H1 (cell line): ENCODE results near the gene TTC6. TPM values are rescaled to one million over a fixed set of nuclear protein-coding genes. Genes with fewer than 3 reads are reported as not detected.

ENCODE experiments used
- CTCF ChIA-PET: fragments of 300-600 bp; sonication (Branson Sonifier 250); formaldehyde crosslinking; loops from one replicate; lab custom pipeline; 2021; ENCODE audit not compliant: partially characterized antibody; lab: Charles Lee
- POLR2A ChIA-PET: fragments of 300-600 bp; sonication (Branson Sonifier 250); formaldehyde crosslinking; loops from one replicate; lab custom pipeline; 2021; ENCODE audit warnings: inconsistent platforms; ENCODE audit not compliant: partially characterized antibody; lab: Charles Lee
- DNase-seq, 2 experiments: peaks; one replicate each; pipeline versions ENCODE4 v3.0.0 to v3.0.0-alpha.2; 2010 to 2022; ENCODE audit warnings: low spot score in 2 of 2, low read depth in 1 of 2, mixed read lengths in 1 of 2
- FAIRE-seq: peaks from 2 replicates; lab custom pipeline; 2011; peaks lifted over from hg19 to GRCh38; lab: Jason Lieb, UNC
- H2AFZ ChIP-seq: 2 replicates; pipeline ENCODE4 v1.8.1; 2012; ENCODE audit warnings: low read length, inconsistent platforms
- H2AK5ac ChIP-seq: 2 replicates; pipeline ENCODE4 v1.6.1; 2013; ENCODE audit warnings: low read depth, low read length
- H2BK120ac ChIP-seq: replicated peaks from 2 replicates; pipeline ENCODE3; 2013; ENCODE audit warnings: low read depth, low read length, inconsistent platforms
- H2BK12ac ChIP-seq: 2 replicates; pipeline ENCODE4 v1.6.1; 2013; ENCODE audit warnings: low read depth, low read length
- H2BK15ac ChIP-seq: 2 replicates; pipeline ENCODE4 v1.6.1; 2013; ENCODE audit warnings: low read length
- H2BK20ac ChIP-seq: 2 replicates; pipeline ENCODE4 v1.6.1; 2013; ENCODE audit warnings: low read length
- H2BK5ac ChIP-seq: 2 replicates; pipeline ENCODE4 v1.6.1; 2013; ENCODE audit warnings: low read depth, low read length
- H3K14ac ChIP-seq: 2 replicates; pipeline ENCODE4 v1.6.1; 2013; ENCODE audit warnings: inconsistent platforms; ENCODE audit not compliant: insufficient read length
- H3K18ac ChIP-seq: 2 replicates; pipeline ENCODE4 v1.6.1; 2013; ENCODE audit warnings: low read length; ENCODE audit errors: extremely low read depth
- H3K23ac ChIP-seq: 2 replicates; pipeline ENCODE4 v1.6.1; 2013; ENCODE audit warnings: inconsistent platforms; ENCODE audit not compliant: insufficient read length
- H3K23me2 ChIP-seq: 2 replicates; pipeline ENCODE4 v1.6.1; 2013; ENCODE audit warnings: low read depth, low read length
- H3K27ac ChIP-seq: 2 replicates; pipeline ENCODE4 v1.6.1; 2011; ENCODE audit warnings: low read depth, low read length, inconsistent platforms
- H3K27me3 ChIP-seq, 4 experiments: replicated peaks in 1 of 4; 1 replicate in 1 of 4; 2 replicates in 3 of 4; pipeline versions ENCODE4 v1.6.1 to v1.8.1; 2011 to 2013; ENCODE audit warnings: low read length in 3 of 4, mild to moderate bottlenecking in 3 of 4, inconsistent platforms in 2 of 4, mixed read lengths in 2 of 4, moderate library complexity in 1 of 4; ENCODE audit not compliant: control insufficient read depth in 3 of 4, insufficient read depth in 3 of 4; ENCODE audit errors: extremely low read depth in 1 of 4
- H3K36me3 ChIP-seq, 4 experiments: 2 replicates each; pipeline versions ENCODE4 v1.6.1 to v1.8.1; 2011 to 2013; ENCODE audit warnings: mild to moderate bottlenecking in 4 of 4, low read length in 3 of 4, moderate library complexity in 2 of 4, control low read depth in 1 of 4, inconsistent platforms in 1 of 4; ENCODE audit not compliant: insufficient read depth in 4 of 4, control insufficient read depth in 2 of 4
- H3K4ac ChIP-seq: replicated peaks from 2 replicates; pipeline ENCODE3; 2013; ENCODE audit warnings: low read length, low read depth, mixed read lengths, inconsistent platforms; ENCODE audit not compliant: insufficient read length
- H3K4me1 ChIP-seq, 4 experiments: replicated peaks in 1 of 4; 1 replicate in 1 of 4; 2 replicates in 3 of 4; pipeline versions ENCODE4 v1.6.1 to v1.8.1; 2011 to 2013; ENCODE audit warnings: low read length in 3 of 4, inconsistent platforms in 2 of 4, mixed read lengths in 1 of 4; ENCODE audit not compliant: insufficient read depth in 4 of 4, control insufficient read depth in 3 of 4
- H3K4me2 ChIP-seq, 2 experiments: 2 replicates each; pipeline versions ENCODE4 v1.6.1 to v1.8.1; 2011 to 2013; ENCODE audit warnings: low read depth in 2 of 2, low read length in 2 of 2, control low read depth in 1 of 2, inconsistent platforms in 1 of 2, mild to moderate bottlenecking in 1 of 2; ENCODE audit not compliant: insufficient read depth in 1 of 2
- H3K4me3 ChIP-seq, 4 experiments: fragments of 200-600, 300-600 bp in 1 of 4; sonication (generic), shearing (Covaris generic), sonication (Bioruptor Twin) in 1 of 4; 2 replicates each; pipeline versions ENCODE4 v1.5.1 to v1.8.1; 2011 to 2016; ENCODE audit warnings: low read length in 4 of 4, low read depth in 3 of 4, control low read depth in 2 of 4, inconsistent platforms in 2 of 4, mild to moderate bottlenecking in 2 of 4, mixed read lengths in 1 of 4, moderate library complexity in 1 of 4; ENCODE audit not compliant: insufficient read depth in 2 of 4; ENCODE audit errors: extremely low read depth in 1 of 4
- H3K56ac ChIP-seq: replicated peaks from 2 replicates; pipeline ENCODE3; 2013; ENCODE audit warnings: low read depth, mild to moderate bottlenecking, mixed read lengths, low read length, inconsistent platforms; ENCODE audit not compliant: insufficient read length
- H3K79me1 ChIP-seq: 2 replicates; pipeline ENCODE4 v1.6.1; 2013; ENCODE audit warnings: low read depth, low read length, control low read depth
- H3K79me2 ChIP-seq, 2 experiments: 2 replicates each; pipeline versions ENCODE4 v1.6.1 to v1.8.1; 2012 to 2013; ENCODE audit warnings: low read length in 2 of 2, mild to moderate bottlenecking in 2 of 2, inconsistent platforms in 1 of 2; ENCODE audit not compliant: insufficient read depth in 2 of 2, control insufficient read depth in 1 of 2
- H3K9ac ChIP-seq, 4 experiments: replicated peaks in 1 of 4; 1 replicate in 1 of 4; 2 replicates in 3 of 4; pipeline versions ENCODE4 v1.6.1 to v1.8.1; 2011 to 2013; ENCODE audit warnings: low read depth in 3 of 4, low read length in 3 of 4, control low read depth in 2 of 4, mild to moderate bottlenecking in 2 of 4, moderate library complexity in 2 of 4, inconsistent platforms in 1 of 4; ENCODE audit errors: extremely low read depth in 1 of 4
- H3K9me3 ChIP-seq, 2 experiments: 2 replicates each; pipeline versions ENCODE4 v1.6.1 to v1.8.1; 2012 to 2013; ENCODE audit warnings: mild to moderate bottlenecking in 2 of 2, moderate library complexity in 2 of 2, control low read depth in 1 of 2, inconsistent platforms in 1 of 2, low read depth in 1 of 2, low read length in 1 of 2, mixed read lengths in 1 of 2; ENCODE audit not compliant: insufficient read depth in 2 of 2
- H4K20me1 ChIP-seq, 2 experiments: replicated peaks in 1 of 2; 2 replicates each; pipeline versions ENCODE3 to v1.8.1; 2011 to 2013; ENCODE audit warnings: inconsistent platforms in 2 of 2, low read length in 2 of 2, mild to moderate bottlenecking in 1 of 2; ENCODE audit not compliant: insufficient read depth in 2 of 2, control insufficient read depth in 1 of 2
- H4K5ac ChIP-seq: 2 replicates; pipeline ENCODE4 v1.6.1; 2013; ENCODE audit warnings: low read length, low read depth, mixed read lengths, inconsistent platforms; ENCODE audit not compliant: insufficient read length
- H4K8ac ChIP-seq: 2 replicates; pipeline ENCODE4 v1.8.0; 2013; ENCODE audit warnings: mild to moderate bottlenecking, moderate library complexity, low read length, inconsistent platforms; ENCODE audit not compliant: insufficient read depth; ENCODE audit errors: extremely low read depth
- H4K91ac ChIP-seq: replicated peaks from 2 replicates; pipeline ENCODE3; 2013; ENCODE audit warnings: low read length, mixed read lengths, inconsistent platforms; ENCODE audit not compliant: insufficient read length
- CHD1 ChIP-seq: IDR thresholded peaks from 2 replicates; pipeline ENCODE4 v1.6.1; 2012; ENCODE audit warnings: low read depth, low read length, improper control_type of control experiment
- CHD2 ChIP-seq: IDR thresholded peaks from 2 replicates; pipeline ENCODE4 v1.6.1; 2012; ENCODE audit warnings: low read length, improper control_type of control experiment
- CREB1 ChIP-seq: IDR thresholded peaks from 2 replicates; pipeline ENCODE4 v1.6.1; 2012; ENCODE audit warnings: inconsistent platforms
- EZH2 ChIP-seq: fragments of 200-600 bp; sonication (generic); IDR thresholded peaks from 2 replicates; pipeline ENCODE4 v1.7.1; 2012; ENCODE audit warnings: low read depth, mild to moderate bottlenecking, moderate library complexity, low read length, inconsistent platforms; ENCODE audit not compliant: severe bottlenecking
- FOSL1 ChIP-seq: IDR thresholded peaks from 2 replicates; pipeline ENCODE4 v1.6.1; 2011; ENCODE audit warnings: mild to moderate bottlenecking, low read depth, low read length, moderate library complexity; ENCODE audit not compliant: insufficient read depth
- GABPA ChIP-seq: IDR thresholded peaks from 2 replicates; pipeline ENCODE4 v1.6.1; 2011; ENCODE audit warnings: mild to moderate bottlenecking, low read length, moderate library complexity, borderline replicate concordance; ENCODE audit not compliant: insufficient read depth
- HDAC2 ChIP-seq, 2 experiments: fragments of 300-600 bp in 1 of 2; sonication (generic) in 1 of 2; IDR thresholded peaks; 2 replicates each; pipeline ENCODE4 v1.6.1; 2011 to 2012; ENCODE audit warnings: low read depth in 2 of 2, low read length in 2 of 2, mild to moderate bottlenecking in 2 of 2, moderate library complexity in 2 of 2, borderline replicate concordance in 1 of 2, inconsistent platforms in 1 of 2
- JUN ChIP-seq: IDR thresholded peaks from 2 replicates; pipeline ENCODE4 v1.6.1; 2011; ENCODE audit warnings: low read depth, mild to moderate bottlenecking, improper control_type of control experiment, low read length
- KDM5A ChIP-seq: fragments of 200-600 bp; IDR thresholded peaks from 2 replicates; pipeline ENCODE4 v1.7.1; 2012; ENCODE audit warnings: mild to moderate bottlenecking, low read length, inconsistent platforms, mixed read lengths
- NRF1 ChIP-seq: IDR thresholded peaks from 2 replicates; pipeline ENCODE4 v1.6.1; 2011; ENCODE audit warnings: mild to moderate bottlenecking, low read depth, low read length, improper control_type of control experiment
- POLR2A ChIP-seq, 2 experiments: IDR thresholded peaks; 1 replicate in 1 of 2; 2 replicates in 1 of 2; pipeline ENCODE4 v1.6.1; 2011; ENCODE audit warnings: low read depth in 2 of 2, low read length in 2 of 2, mild to moderate bottlenecking in 2 of 2; ENCODE audit errors: control extremely low read depth in 1 of 2
- POU5F1 ChIP-seq: IDR thresholded peaks from 2 replicates; pipeline ENCODE4 v1.6.1; 2011; ENCODE audit warnings: low read depth, mild to moderate bottlenecking, low read length, moderate library complexity
- SAP30 ChIP-seq: fragments of 300-600 bp; sonication (generic); IDR thresholded peaks from 2 replicates; pipeline ENCODE4 v1.7.1; 2012; ENCODE audit warnings: low read length, moderate library complexity, mild to moderate bottlenecking, inconsistent platforms; ENCODE audit not compliant: insufficient read depth, insufficient replicate concordance
- SIRT6 ChIP-seq: IDR thresholded peaks from one replicate; pipeline ENCODE4 v1.7.1; 2012; ENCODE audit warnings: low read length, inconsistent platforms
- SP2 ChIP-seq: IDR thresholded peaks from 2 replicates; pipeline ENCODE4 v1.6.1; 2012; ENCODE audit warnings: mild to moderate bottlenecking, low read length, inconsistent platforms
- SUZ12 ChIP-seq: fragments of 200-600 bp; sonication (generic); IDR thresholded peaks from 2 replicates; pipeline ENCODE4 v1.6.1; 2012; ENCODE audit warnings: mild to moderate bottlenecking, inconsistent platforms, low read length, moderate library complexity, mixed read lengths
- TEAD4 ChIP-seq: IDR thresholded peaks from 2 replicates; pipeline ENCODE4 v1.6.1; 2012; ENCODE audit warnings: low read depth, low read length, inconsistent platforms, mixed read lengths
- polyA plus RNA-seq, 7 experiments: library from polyadenylated mRNA; depleted of rRNA in 3 of 7; stranded (reverse) in 5 of 7; unstranded in 2 of 7; fragments of >200 nt in 5 of 7; fragments of 200-250 nt in 2 of 7; gene quantifications; 1 replicate in 5 of 7; 2 replicates in 1 of 7; 4 replicates in 1 of 7; pipeline versions ENCODE4 v1.2.1 to v1.2.3, GENCODE V29; 2011 to 2013; ENCODE audit warnings: missing spikeins in 2 of 7, mixed read lengths in 2 of 7
- total RNA-seq: library from RNA; stranded (reverse); fragmentation: NEBNext Ultra II Directional; extraction: Animal tissue kit (Norgen Biotek cat#: 25700); gene quantifications from 2 replicates; pipeline ENCODE4 v1.2.1, GENCODE V29; 2021

Gene TTC6
- total and polyA plus RNA-seq, 2 of the 8 experiments (the other 6 are each of a cell fraction or from before 2014, with no cell fraction given): 0.02 TPM; not detected in 1

- no peak overlapping the region for H2BK20ac ChIP-seq
- ChIA-PET POLR2A (interaction anchor here (1.2 kb wide), 1 partner anchor 15 kb away, joined by 3 read pairs; no protein-coding TSS in a partner anchor), CTCF (interaction anchor here (0.7 kb wide), 1 partner anchor 13 kb away, joined by 3 read pairs; no protein-coding TSS in a partner anchor)
- FAIRE-seq (no peak), DNase-seq (no peak)
- no peaks in the 10 kb centered on the region for H3K4me1 ChIP-seq
- no peaks in the 10 kb centered on the region for H3K79me1 ChIP-seq
- no peak overlapping the region for H4K8ac ChIP-seq
- no peak overlapping the region for H3K23ac ChIP-seq
- no peak overlapping the region for H3K14ac ChIP-seq
- no peak overlapping the region for H2BK5ac ChIP-seq
- H2AFZ ChIP-seq: no peak overlapping the region
- no peak overlapping the region for H3K9ac ChIP-seq
- H3K9me3 ChIP-seq: peaks cover 0 to 3% of the 10 kb centered on the region in 2 experiments; a peak in 1 of 4 replicates
- H2BK120ac ChIP-seq: no peak overlapping the region
- no peaks in the 10 kb centered on the region for H3K23me2 ChIP-seq
- H2BK12ac ChIP-seq: no peak overlapping the region
- no peaks in the 10 kb centered on the region for H3K36me3 ChIP-seq
- no peak overlapping the region for H4K91ac ChIP-seq
- no peaks in the 10 kb centered on the region for H3K79me2 ChIP-seq
- no peak overlapping the region for H3K18ac ChIP-seq
- no peak overlapping the region for H3K4me3 ChIP-seq
- no peak overlapping the region for H3K4ac ChIP-seq
- no peak overlapping the region for H3K27ac ChIP-seq
- H2BK15ac ChIP-seq: no peak overlapping the region
- no peak overlapping the region for H4K5ac ChIP-seq
- H3K56ac ChIP-seq: no peak overlapping the region
- H2AK5ac ChIP-seq: no peak overlapping the region
- peaks cover 0 to under 1% of the 10 kb centered on the region in 2 experiments for H4K20me1 ChIP-seq
- H3K27me3 ChIP-seq: peaks cover 11 to 38% (median 30%) of the 10 kb centered on the region in 4 experiments
- no peak overlapping the region for H3K4me2 ChIP-seq
- TF ChIP-seq POLR2A (IDR thresholded peaks at IDR 0.05; ENCODE audit: control extremely low read depth in 1 of 2, low read depth in 2 of 2, low read length in 2 of 2): no peak
- TF ChIP-seq CHD2: no peak
- TF ChIP-seq JUN: no peak
- TF ChIP-seq GABPA: no peak
- TF ChIP-seq EZH2: no peak
- no peak for TF ChIP-seq HDAC2 (IDR thresholded peaks at IDR 0.05; ENCODE audit: borderline replicate concordance in 1 of 2, low read depth in 2 of 2, low read length in 2 of 2)
- TF ChIP-seq POU5F1: no peak
- no peak for TF ChIP-seq CHD1
- TF ChIP-seq NRF1: no peak
- no peak for TF ChIP-seq KDM5A
- TF ChIP-seq TEAD4: no peak
- no peak for TF ChIP-seq FOSL1
- TF ChIP-seq CREB1: no peak
- TF ChIP-seq SP2: no peak
- no peak for TF ChIP-seq SIRT6
- TF ChIP-seq SAP30: no peak
- no peak for TF ChIP-seq SUZ12
Observed at GRCh38 chr14:37606678-37607077, 11.2 kb downstream of the TTC6 start.
